HG03064 (cell line): ENCODE data around the gene STXBP2.

Source experiments
- ATAC-seq: cut with Tn5 transposase; IDR thresholded peaks from one replicate; pipeline ENCODE4 v1.9.1; 2021; ENCODE audit warnings: low read depth; ENCODE audit not compliant: unreplicated experiment

Gene STXBP2

GRCh38 chr19:7677669-7678311 is 40.9 kb downstream of the STXBP2 start:
- no peak for ATAC-seq

GRCh38 chr19:7678971-7679751 is 42.3 kb downstream of the STXBP2 start:
- ATAC-seq, result no peak

- ATAC-seq, result no peak
Measured at GRCh38 chr19:7679771-7680605, 43.1 kb downstream of the STXBP2 start.

GRCh38 chr19:7680606-7681339 is 43.9 kb downstream of the STXBP2 start, which contains the start of gene TRAPPC5:
TSS of gene TRAPPC5 (plus strand) at chr19:7680833. CDS start at chr19:7682254, 1,421 bp downstream.
- ATAC-seq, result no peak

GRCh38 chr19:7681340-7682174 is 44.6 kb downstream of the STXBP2 start:
- no peak for ATAC-seq

- ATAC-seq, result no peak
Measured at GRCh38 chr19:7682175-7682855, 45.4 kb downstream of the STXBP2 start.

- ATAC-seq, result no peak
Measured at GRCh38 chr19:7685546-7686445, 48.9 kb downstream of the STXBP2 start.

- ATAC-seq, result no peak
Measured at GRCh38 chr19:7687177-7687576, 50.3 kb downstream of the STXBP2 start.

- ATAC-seq, result no peak
Measured at GRCh38 chr19:7689165-7689564, 52.3 kb downstream of the STXBP2 start.

- no peak for ATAC-seq
Measured at GRCh38 chr19:7690779-7691258, 53.9 kb downstream of the STXBP2 start.

- no peak for ATAC-seq
Measured at GRCh38 chr19:7691497-7691896, 54.6 kb downstream of the STXBP2 start.

GRCh38 chr19:7692417-7693088 is 55.6 kb downstream of the STXBP2 start:
- ATAC-seq, result no peak

GRCh38 chr19:7694499-7694898 is 57.6 kb downstream of the STXBP2 start:
- ATAC-seq, result no peak
